ENCODE results near the gene ZSWIM3. TPM values are rescaled to one million over a fixed set of nuclear protein-coding genes. Genes with fewer than 3 reads are reported as not detected.
"Not testable (repeated sequence)": the region's sequence is repeated elsewhere in the genome, so short reads cannot be mapped to it uniquely, and the experiment has no call there.

The ZSWIM3 gene
- total RNA-seq, 2 donors from 2014 or later = 0.89 to 1.2 TPM

GRCh38 chr20:45823949-45824835, 33.2 kb upstream of the ZSWIM3 start:
- peak overlapping the region; percentile 74 for H3K27ac Mint-ChIP-seq
- H3K4me1 Mint-ChIP-seq = peaks cover 12% of the 10 kb centered on the region
- peaks cover 4% of the 10 kb centered on the region for H3K36me3 Mint-ChIP-seq (ENCODE audit: low read depth)
- peaks cover 15% of the 10 kb centered on the region for H3K27me3 Mint-ChIP-seq
- no peaks in the 10 kb centered on the region for H3K9me3 ChIP-seq (ENCODE audit: control insufficient read depth, low read length, poor library complexity, severe bottlenecking)
- peak overlapping the region; percentile 81 for H3K4me3 Mint-ChIP-seq
- ATAC-seq (peak; percentile 85), DNase-seq (peak; percentile 20 to 44 (median 41))

GRCh38 chr20:45826381-45827019, 30.9 kb upstream of the ZSWIM3 start:
- peaks cover 13% of the 10 kb centered on the region for H3K4me1 Mint-ChIP-seq
- H3K36me3 Mint-ChIP-seq (ENCODE audit: low read depth) = peaks cover 4% of the 10 kb centered on the region
- peaks cover 14% of the 10 kb centered on the region for H3K27me3 Mint-ChIP-seq
- no peaks in the 10 kb centered on the region for H3K9me3 ChIP-seq (ENCODE audit: control insufficient read depth, low read length, poor library complexity, severe bottlenecking)
- no peak for ATAC-seq
- no peak overlapping the region for H3K27ac Mint-ChIP-seq
- no peak for DNase-seq
- H3K4me3 Mint-ChIP-seq = no peak overlapping the region

- DNase-seq (no peak), ATAC-seq (no peak)
- Mint-ChIP-seq H3K4me3 (no peak within 1 kb of the TSS), H3K27ac (no peak within 1 kb of the TSS), H3K4me1 (peaks cover 13% of the 10 kb centered on the region), H3K27me3 (peaks cover 14% of the 10 kb centered on the region), H3K36me3 (ENCODE audit: low read depth) (peaks cover 4% of the 10 kb centered on the region)
- no peaks in the 10 kb centered on the region for H3K9me3 ChIP-seq (ENCODE audit: control insufficient read depth, low read length, poor library complexity, severe bottlenecking)
These were observed 30.3 kb upstream of the ZSWIM3 start, which contains the start of gene TNNC2 for GRCh38 chr20:45827030-45827652. TSS of gene TNNC2 (minus strand) at chr20:45827312. CDS start at chr20:45827248, 64 bp downstream.

DNA sequence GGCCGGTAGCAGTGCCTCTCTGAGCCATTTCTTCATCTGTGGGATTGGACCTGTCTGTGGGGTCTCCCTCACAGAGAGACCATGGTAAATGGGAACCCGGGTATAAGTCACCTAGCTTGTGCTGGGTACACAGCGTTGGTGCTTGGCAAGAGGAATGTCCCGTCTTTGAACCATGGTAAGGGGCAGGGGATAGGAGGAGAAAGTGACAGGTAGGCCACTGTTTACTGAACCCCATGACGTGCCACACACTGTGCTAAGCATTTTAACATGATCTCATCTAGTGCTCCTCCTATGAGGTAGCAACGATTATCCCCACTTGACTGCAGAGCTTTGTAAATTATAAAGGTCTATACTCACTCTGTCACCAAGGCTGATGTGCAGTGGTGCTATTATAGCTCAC, 29.7 kb upstream of the ZSWIM3 start:
- Mint-ChIP-seq H3K27me3 (peaks cover 14% of the 10 kb centered on the region), H3K36me3 (ENCODE audit: low read depth) (peaks cover 4% of the 10 kb centered on the region), H3K27ac (no peak overlapping the region), H3K4me1 (peaks cover 13% of the 10 kb centered on the region), H3K4me3 (no peak overlapping the region)
- no peaks in the 10 kb centered on the region for H3K9me3 ChIP-seq (ENCODE audit: control insufficient read depth, low read length, poor library complexity, severe bottlenecking)
- DNase-seq (no peak), ATAC-seq (no peak)

DNA sequence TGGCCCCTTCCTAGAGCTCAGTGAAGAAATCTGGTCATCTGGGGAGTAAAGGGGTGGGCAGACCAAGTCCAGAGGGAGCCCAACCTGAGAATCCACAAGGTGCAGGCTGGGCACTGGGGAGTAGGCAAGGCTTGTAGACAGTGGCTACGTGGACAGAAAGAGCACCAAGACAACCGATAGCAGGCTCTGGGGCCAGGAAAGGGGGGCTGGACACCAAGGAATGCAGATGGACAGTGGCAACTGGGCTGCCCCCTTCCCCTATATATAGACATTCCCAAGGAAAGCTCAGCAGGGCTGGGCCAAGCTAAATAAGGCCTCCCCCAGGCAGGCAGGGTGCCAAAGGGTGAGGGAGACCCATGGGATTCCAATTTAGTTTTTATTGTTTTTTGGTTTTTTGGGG, 28.8 kb upstream of the ZSWIM3 start:
- Mint-ChIP-seq H3K27me3 (peaks cover 14% of the 10 kb centered on the region), H3K27ac (no peak overlapping the region), H3K36me3 (ENCODE audit: low read depth) (peaks cover 4% of the 10 kb centered on the region), H3K4me1 (peaks cover 18% of the 10 kb centered on the region), H3K4me3 (no peak overlapping the region)
- H3K9me3 ChIP-seq (ENCODE audit: control insufficient read depth, low read length, poor library complexity, severe bottlenecking) = no peaks in the 10 kb centered on the region
- DNase-seq = no peak
- ATAC-seq = no peak

- not testable (repeated sequence) for H3K9me3 ChIP-seq (ENCODE audit: control insufficient read depth, low read length, poor library complexity, severe bottlenecking); H3K36me3 Mint-ChIP-seq (ENCODE audit: low read depth); H3K27ac Mint-ChIP-seq; H3K27me3 Mint-ChIP-seq; DNase-seq; ATAC-seq; H3K4me3 Mint-ChIP-seq
- H3K4me1 Mint-ChIP-seq = peaks cover 15% of the 10 kb centered on the region
These were observed 27.7 kb upstream of the ZSWIM3 start for GRCh38 chr20:45829673-45830106.

- H3K27ac Mint-ChIP-seq = peak overlapping the region; percentile 89
These were observed 24.8 kb upstream of the ZSWIM3 start for GRCh38 chr20:45832619-45833018.

DNA sequence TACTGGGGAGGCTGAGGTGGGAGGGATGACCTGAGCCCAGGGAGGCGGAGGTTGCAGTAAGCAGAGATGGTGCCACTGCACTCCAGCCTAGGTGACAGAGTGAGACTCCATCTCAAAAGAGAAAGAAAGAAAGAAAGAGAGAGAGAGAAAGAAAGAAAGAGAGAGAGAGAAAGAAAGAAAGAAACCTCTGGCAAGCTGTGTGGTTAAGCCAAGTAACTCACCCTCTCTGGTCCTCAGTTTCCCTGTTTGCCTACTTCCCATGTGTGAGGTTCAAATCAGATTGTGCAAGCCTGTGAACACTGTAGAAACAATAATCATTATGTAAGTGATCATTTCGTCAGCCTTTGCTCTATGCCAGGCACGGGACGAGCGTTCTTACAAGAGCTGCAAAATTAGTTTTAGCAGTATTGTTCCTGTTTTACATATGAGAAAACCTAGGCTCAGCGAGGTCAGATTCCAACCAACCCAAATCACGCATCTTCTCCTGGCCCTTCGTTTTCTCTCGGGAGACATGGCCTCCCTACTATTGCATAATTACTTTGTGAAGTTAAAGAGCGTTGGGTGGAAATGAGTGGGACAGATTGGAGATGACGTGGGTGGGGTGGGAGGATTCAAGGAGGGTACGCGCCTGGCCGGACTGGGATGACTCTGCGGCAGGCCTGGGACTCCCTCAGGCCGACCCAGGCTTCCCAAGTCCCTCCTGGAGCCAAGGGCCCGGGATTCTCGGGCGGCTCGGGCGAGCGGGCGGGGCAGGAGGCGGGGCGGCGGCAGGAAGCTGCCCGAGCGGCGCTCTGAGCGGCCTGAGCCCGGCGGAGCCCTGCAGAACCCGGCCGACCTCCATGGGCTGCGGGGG, 24.2 kb upstream of the ZSWIM3 start, which contains the start of gene SNX21:
TSS of gene SNX21 (plus strand) at position 770 of the 853 bp plus-strand sequence. CDS start 121 bp downstream, outside the sequence.
- H3K27ac Mint-ChIP-seq = peak within 1 kb of the TSS; percentile 89
- ATAC-seq (peak; percentile 69), DNase-seq (peak in 1 of 3 donors; percentile 25)
- H3K4me3 Mint-ChIP-seq = peak within 1 kb of the TSS; percentile 95
- no peaks in the 10 kb centered on the region for H3K9me3 ChIP-seq (ENCODE audit: control insufficient read depth, low read length, poor library complexity, severe bottlenecking)
- peaks cover 5% of the 10 kb centered on the region for H3K27me3 Mint-ChIP-seq
- H3K36me3 Mint-ChIP-seq (ENCODE audit: low read depth) = peaks cover 2% of the 10 kb centered on the region
- peaks cover 23% of the 10 kb centered on the region for H3K4me1 Mint-ChIP-seq

More at GRCh38 chr20:45832619-45833018, 24.8 kb upstream of the ZSWIM3 start:
- no peak for DNase-seq
- no peaks in the 10 kb centered on the region for H3K9me3 ChIP-seq (ENCODE audit: control insufficient read depth, low read length, poor library complexity, severe bottlenecking)
- ATAC-seq = no peak
- Mint-ChIP-seq H3K4me3 (peak overlapping the region; percentile 95), H3K4me1 (peaks cover 23% of the 10 kb centered on the region), H3K27me3 (peaks cover 5% of the 10 kb centered on the region), H3K36me3 (ENCODE audit: low read depth) (peaks cover 2% of the 10 kb centered on the region)

GRCh38 chr20:45833883-45834796, 23.3 kb upstream of the ZSWIM3 start:
- peak; percentile 79 for ATAC-seq
- Mint-ChIP-seq H3K27ac (no peak overlapping the region), H3K4me1 (peaks cover 23% of the 10 kb centered on the region), H3K27me3 (peaks cover 5% of the 10 kb centered on the region), H3K36me3 (ENCODE audit: low read depth) (peaks cover 2% of the 10 kb centered on the region), H3K4me3 (peak overlapping the region; percentile 95)
- peak in 2 of 3 donors; percentile 40 to 45 for DNase-seq
- no peaks in the 10 kb centered on the region for H3K9me3 ChIP-seq (ENCODE audit: control insufficient read depth, low read length, poor library complexity, severe bottlenecking)

DNA sequence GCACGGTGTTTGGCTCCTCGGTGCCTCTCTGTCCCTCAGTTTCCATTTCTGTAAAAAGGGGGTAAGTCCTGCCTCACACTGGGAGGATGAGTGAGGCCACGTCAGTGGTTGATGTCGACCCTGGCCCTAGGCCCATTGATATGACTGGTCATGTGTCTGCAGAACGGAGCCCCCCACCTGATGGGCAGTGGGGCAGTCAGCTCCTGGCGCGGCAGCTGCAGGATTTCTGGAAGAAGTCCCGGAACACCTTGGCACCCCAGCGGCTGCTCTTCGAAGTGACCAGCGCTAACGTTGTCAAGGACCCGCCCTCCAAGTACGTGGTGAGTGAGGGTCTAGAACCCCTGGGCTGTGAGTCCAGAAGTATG, 22.6 kb upstream of the ZSWIM3 start:
- ATAC-seq = no peak
- no peak for DNase-seq
- Mint-ChIP-seq H3K4me1 (peaks cover 23% of the 10 kb centered on the region), H3K27me3 (peaks cover 5% of the 10 kb centered on the region), H3K4me3 (peak overlapping the region; percentile 95), H3K27ac (no peak overlapping the region), H3K36me3 (ENCODE audit: low read depth) (peaks cover 2% of the 10 kb centered on the region)
- no peaks in the 10 kb centered on the region for H3K9me3 ChIP-seq (ENCODE audit: control insufficient read depth, low read length, poor library complexity, severe bottlenecking)

- ATAC-seq = peak; percentile 35
- peak overlapping the region; percentile 53 for H3K27ac Mint-ChIP-seq
- DNase-seq = no peak
These were observed 22.1 kb upstream of the ZSWIM3 start for GRCh38 chr20:45835329-45835765.

More at GRCh38 chr20:45835329-45835765, 22.1 kb upstream of the ZSWIM3 start:
- peak overlapping the region; percentile 95 for H3K4me3 Mint-ChIP-seq
- H3K4me1 Mint-ChIP-seq = peaks cover 21% of the 10 kb centered on the region
- H3K27me3 Mint-ChIP-seq = peaks cover 3% of the 10 kb centered on the region
- no peaks in the 10 kb centered on the region for H3K9me3 ChIP-seq (ENCODE audit: control insufficient read depth, low read length, poor library complexity, severe bottlenecking)
- H3K36me3 Mint-ChIP-seq (ENCODE audit: low read depth) = peaks cover under 1% of the 10 kb centered on the region

Data from T-helper 17 cell (primary cell).